Stimulated activated CD8-positive, alpha-beta memory T cell treated with anti-CD3 and anti-CD28 coated beads, Interleukin-15, amount 100 ng/mL, for 48 hours (primary cell): ENCODE data around the gene TIGD3.
"Not testable (repeated sequence)": the region's sequence is repeated elsewhere in the genome, so short reads cannot be mapped to it uniquely, and the experiment has no call there.

Experiments used
- DNase-seq, 2 donors: peaks; one replicate each; pipeline ENCODE4 v3.0.0-alpha.2; 2020; ENCODE audit warnings: low read depth in 2 of 2

Gene TIGD3

GRCh38 chr11:65325435-65325834 is 29.1 kb upstream of the TIGD3 start:
- no peak for DNase-seq

GRCh38 chr11:65327021-65327420 is 27.5 kb upstream of the TIGD3 start:
- DNase-seq = no peak

- no peak for DNase-seq
These were observed 25.1 kb upstream of the TIGD3 start for GRCh38 chr11:65329478-65329877.

- peak; percentile 58 to 72 for DNase-seq
These were observed 24.6 kb upstream of the TIGD3 start for GRCh38 chr11:65329944-65330403.

GRCh38 chr11:65330544-65330943 is 24.0 kb upstream of the TIGD3 start:
- DNase-seq = no peak

- DNase-seq = not testable (repeated sequence)
These were observed 22.0 kb upstream of the TIGD3 start for GRCh38 chr11:65332591-65332990.

GRCh38 chr11:65334696-65335295 is 19.8 kb upstream of the TIGD3 start:
- no peak for DNase-seq

GRCh38 chr11:65338676-65339075 is 15.9 kb upstream of the TIGD3 start:
- DNase-seq = no peak

- no peak for DNase-seq
These were observed 14.3 kb upstream of the TIGD3 start for GRCh38 chr11:65340226-65340625.

- no peak for DNase-seq
These were observed 12.7 kb upstream of the TIGD3 start for GRCh38 chr11:65341856-65342255.

- no peak for DNase-seq
These were observed 3.0 kb upstream of the TIGD3 start for GRCh38 chr11:65351511-65351910.

GRCh38 chr11:65352783-65353182 is 1.8 kb upstream of the TIGD3 start:
- no peak for DNase-seq

GRCh38 chr11:65353376-65353775 is 1.2 kb upstream of the TIGD3 start:
- no peak for DNase-seq

GRCh38 chr11:65353900-65354264 is 669 bp upstream of the TIGD3 start:
- DNase-seq = no peak

GRCh38 chr11:65355013-65355775 is 643 bp downstream of the TIGD3 start:
- no peak for DNase-seq

GRCh38 chr11:65355776-65356393 is 1.3 kb downstream of the TIGD3 start:
- DNase-seq = no peak

GRCh38 chr11:65356394-65356972 is 1.9 kb downstream of the TIGD3 start:
- no peak for DNase-seq

GRCh38 chr11:65357856-65358356 is 3.4 kb downstream of the TIGD3 start:
- DNase-seq = no peak

- no peak for DNase-seq
These were observed 7.9 kb downstream of the TIGD3 start for GRCh38 chr11:65362320-65362931.

GRCh38 chr11:65362966-65363365 is 8.4 kb downstream of the TIGD3 start:
- DNase-seq = no peak

- no peak for DNase-seq
These were observed 9.2 kb downstream of the TIGD3 start for GRCh38 chr11:65363770-65364169.

- no peak for DNase-seq
These were observed 11.8 kb downstream of the TIGD3 start for GRCh38 chr11:65366340-65366773.
